Fibroblast of skin of back (primary cell): ENCODE data around the gene MYBPC3. TPM values are rescaled to one million over a fixed set of nuclear protein-coding genes. Genes with fewer than 3 reads are reported as not detected.

Experiments
- DNase-seq: peaks from one replicate; pipeline ENCODE4 v3.0.0-alpha.2; 2013
- polyA plus RNA-seq, 2 experiments: library from polyadenylated mRNA; unstranded; fragments of 120-200 nt; gene quantifications; one replicate each; pipeline ENCODE4 v1.2.1, GENCODE V29; 2013; ENCODE audit not compliant: insufficient read length in 2 of 2

The MYBPC3 gene
- not detected for polyA plus RNA-seq (2013, experiment 1 of 2; ENCODE audit: insufficient read length)
- polyA plus RNA-seq (2013, experiment 2 of 2; ENCODE audit: insufficient read length), result not detected

GRCh38 chr11:47352556-47352955 lies at the start of gene MYBPC3:
TSS of gene MYBPC3 (minus strand) at chr11:47352702. CDS start at chr11:47352647, 55 bp downstream.
- no peak for DNase-seq

DNA sequence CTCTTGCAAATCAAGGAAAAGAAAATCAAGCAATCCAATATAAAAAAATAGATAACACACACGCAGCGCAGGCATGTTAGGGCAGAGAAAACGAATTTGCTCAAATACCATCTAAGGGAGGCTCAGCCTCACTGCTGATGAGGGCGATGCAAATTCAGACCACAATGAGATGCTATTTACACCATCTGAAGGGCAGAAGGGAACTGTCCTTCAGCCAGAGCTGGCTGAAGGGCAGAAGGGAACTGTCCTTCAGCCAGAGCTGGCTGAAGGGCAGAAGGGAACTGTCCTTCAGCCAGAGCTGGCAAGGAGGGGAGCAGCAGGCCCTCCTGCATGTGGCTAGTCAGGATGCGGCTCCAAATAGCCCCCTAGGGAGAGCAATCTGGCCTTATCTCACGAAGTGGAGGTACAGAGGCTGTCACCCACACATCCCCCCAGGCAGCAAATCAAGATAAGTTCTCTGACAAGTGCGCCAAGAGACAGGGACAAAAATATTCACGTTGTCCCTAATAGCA lies 48.3 kb upstream of the MYBPC3 start:
- DNase-seq, result no peak

DNA sequence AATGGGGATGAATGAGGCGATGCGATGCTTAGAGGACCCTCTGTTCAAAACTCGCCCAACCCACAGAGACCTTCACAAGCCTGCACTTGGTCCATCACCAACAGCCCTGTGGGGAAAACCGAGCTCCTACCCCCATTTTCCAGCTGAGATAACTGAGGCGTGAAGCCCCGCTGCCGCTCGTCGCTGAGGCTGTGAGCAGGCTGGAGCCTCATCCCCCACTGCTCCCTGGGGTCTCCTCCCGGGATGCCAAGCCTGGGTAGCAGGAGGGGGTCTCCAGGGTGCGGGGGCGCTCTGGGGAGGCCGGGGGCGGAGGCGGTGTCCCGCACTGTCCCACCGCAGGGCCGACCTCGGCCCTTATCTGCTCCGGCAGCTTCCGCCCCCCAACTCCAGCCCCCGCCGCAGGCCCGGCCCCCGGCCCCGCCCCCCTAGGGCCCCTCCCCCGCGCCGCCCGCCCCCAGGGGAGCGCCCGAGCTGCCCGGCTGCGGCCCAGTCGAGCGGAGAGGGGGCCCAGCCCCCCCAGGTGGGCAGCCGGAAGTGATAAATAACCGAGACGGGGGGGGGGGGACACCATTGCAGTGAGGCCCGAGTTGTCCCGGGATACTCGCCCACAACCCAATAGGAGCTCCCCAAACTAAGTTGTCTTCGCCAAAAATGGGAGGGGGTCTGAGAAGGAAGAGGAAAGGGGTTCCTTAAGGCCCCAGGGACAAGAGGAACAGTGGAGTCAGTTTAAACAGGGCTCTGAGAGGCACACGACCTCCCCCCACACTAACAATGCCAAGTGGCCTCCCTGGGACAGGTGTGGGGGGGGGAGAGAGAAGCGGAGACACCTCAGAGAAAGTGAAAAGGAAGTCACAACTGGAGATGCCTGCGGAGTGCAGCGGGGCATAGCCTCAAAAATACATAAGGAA lies 47.6 kb upstream of the MYBPC3 start:
- DNase-seq, result no peak

- DNase-seq, result no peak
Observed at GRCh38 chr11:47398551-47398950, 46.0 kb upstream of the MYBPC3 start.

GRCh38 chr11:47398011-47398410 lies 45.5 kb upstream of the MYBPC3 start:
- DNase-seq, result no peak

DNA sequence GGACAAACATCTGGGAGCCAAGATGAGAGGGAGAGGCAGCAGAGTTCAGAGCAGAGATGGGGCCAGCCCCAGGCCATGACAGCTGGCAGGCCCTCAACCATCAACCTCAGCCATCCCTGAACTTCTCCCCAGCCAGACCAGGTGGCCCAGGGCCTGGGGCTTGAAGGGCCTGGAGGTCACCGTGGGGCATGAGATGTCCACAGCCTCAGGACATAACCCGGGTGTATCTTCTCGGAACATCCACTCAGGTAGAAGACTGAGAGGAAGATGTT lies 43.5 kb upstream of the MYBPC3 start:
- DNase-seq, result no peak

DNA sequence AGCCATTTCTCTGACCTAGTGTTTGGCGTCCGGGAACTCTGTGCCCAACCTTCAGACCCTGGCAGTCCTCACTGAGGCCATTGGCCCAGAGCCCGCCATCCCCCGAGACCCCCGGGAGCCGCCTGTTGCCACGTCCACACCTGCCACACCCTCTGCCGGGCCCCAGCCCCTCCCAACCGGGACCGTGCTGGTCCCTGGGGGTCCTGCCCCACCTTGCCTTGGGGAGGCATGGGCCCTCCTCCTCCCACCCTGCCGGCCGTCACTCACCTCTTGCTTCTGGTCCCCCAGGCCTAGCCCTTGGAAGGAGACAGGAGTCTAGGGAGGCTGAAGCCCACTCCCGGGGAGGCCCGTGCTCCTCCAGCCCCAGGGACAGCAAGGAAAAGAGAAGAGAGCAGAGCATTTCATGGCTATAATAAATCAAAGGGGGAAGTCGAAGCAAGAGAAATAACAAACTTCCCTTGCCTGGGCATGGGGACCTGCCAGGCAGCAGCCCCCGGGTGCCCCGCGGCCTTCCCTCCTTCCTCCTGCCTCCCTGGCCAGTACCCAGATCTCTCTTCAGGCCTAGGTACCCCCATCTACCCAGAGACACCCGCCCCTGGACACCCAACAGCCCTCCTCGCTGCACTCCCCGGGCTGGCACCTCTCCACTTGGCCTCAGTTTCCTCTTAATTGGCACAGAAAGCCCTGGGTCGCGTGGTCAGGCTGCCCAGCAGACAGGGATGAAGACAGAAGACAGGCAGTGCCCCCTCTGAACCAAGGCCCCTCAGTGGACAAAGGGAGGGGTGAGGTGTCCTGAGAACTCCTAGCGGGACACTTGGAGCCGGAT lies 42.9 kb upstream of the MYBPC3 start:
- no peak for DNase-seq

DNA sequence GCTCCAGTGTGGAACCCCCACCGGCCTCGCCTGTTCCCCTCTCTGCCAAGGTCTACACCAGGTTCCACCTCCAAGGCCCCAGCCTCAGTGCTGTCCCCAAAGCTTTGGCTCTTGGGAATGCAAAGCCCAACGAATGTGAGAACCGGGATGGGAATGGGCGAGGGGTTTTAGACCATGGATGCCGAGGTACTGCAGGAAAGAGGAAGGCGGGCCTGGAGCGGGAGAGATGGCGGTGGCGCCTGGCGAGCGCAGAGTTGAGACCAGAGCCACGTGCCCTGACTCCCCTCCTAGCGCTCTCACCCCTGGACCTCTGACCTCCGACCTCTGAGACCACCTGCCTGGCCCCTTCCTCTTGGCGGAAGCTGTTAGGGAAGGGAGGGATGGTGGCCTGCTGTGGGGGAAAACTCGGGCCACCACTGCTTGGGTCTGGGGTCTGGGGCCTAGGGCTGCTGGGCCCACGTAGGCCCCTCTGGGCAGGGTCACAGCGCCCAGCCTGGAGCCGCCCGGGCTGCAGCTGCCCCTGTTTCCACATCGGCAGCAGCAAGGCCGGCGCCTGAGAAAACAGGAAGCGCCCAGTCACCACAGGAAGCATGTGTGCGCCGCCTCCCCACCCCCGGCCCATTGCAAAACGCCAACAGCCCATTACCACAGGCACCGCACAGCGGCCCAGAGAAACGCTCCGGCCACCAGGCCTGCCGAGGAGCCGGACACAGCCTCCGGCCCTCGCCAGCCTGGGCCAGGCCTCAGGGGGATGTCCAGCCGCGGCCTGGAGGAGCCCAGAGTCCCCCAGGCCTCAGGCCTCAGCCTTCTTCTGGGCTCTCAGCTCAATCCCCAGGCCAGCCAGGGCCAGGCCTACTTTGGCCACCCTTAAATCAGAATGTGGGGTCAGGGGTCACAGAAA lies 42.1 kb upstream of the MYBPC3 start:
- peak; percentile 35 for DNase-seq

DNA sequence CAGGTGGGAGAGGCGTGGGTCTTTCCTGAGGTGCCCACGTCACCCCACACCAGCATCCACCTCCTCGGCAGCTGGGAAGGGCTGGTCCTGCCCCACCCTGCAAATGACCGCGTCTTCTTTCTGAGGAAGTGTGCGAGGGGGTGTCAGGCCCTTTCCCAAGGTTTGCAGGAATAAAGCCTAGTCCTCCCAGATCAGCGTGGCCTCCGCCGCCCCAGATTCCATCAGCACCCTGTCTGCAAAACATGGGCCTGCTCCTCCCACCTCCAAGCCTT lies 41.5 kb upstream of the MYBPC3 start:
- no peak for DNase-seq

DNA sequence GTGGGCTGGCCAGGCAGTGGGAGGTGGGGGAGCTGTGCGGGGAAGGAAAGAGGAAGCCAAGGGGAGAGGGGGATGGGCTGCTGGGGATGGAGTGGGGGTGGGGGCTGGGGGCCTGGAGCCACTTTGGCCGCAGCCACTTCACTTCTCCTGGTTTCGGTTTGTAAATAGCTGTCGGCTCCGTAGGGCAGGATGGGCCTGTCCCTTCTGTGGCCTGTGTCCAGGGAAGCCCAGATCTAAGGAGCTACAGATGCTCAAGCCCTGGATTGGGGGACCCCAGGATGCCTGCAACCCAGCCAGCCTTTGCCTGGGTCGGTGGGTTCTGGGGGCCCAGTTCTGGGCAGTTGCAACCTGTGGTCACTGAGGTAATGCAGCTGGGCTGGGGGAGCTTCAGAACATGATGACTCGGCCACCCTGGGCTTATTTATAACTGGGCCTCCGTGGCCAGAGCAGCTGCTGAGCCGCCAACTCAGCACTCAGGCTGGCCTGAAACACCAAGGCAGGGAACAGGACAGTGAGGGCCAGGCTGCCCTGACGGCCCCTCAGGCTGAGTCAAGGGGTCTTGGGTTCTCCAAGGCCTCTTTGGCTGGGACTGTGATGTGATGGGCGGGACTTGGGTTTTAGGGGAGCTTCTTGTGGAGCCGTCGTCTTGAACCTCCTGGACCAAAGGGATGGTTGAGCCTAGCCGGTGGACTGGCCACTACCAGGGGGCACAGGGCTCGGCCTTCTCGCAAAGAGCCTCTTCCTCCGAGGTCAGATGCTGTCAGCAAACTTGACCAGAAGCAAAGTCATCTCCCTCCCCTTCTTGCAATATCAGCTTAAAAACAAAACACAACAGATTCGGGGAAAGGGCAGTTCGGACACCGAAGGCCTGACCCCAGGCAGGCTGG lies 40.9 kb upstream of the MYBPC3 start:
- DNase-seq, result peak; percentile 38

- no peak for DNase-seq
Observed at GRCh38 chr11:47392546-47393162, 40.2 kb upstream of the MYBPC3 start.

- DNase-seq, result no peak
Observed at GRCh38 chr11:47391711-47392432, 39.4 kb upstream of the MYBPC3 start.

GRCh38 chr11:47391077-47391583 lies 38.6 kb upstream of the MYBPC3 start:
- no peak for DNase-seq

GRCh38 chr11:47390422-47390760 lies 37.9 kb upstream of the MYBPC3 start:
- DNase-seq, result no peak

- DNase-seq, result no peak
Observed at GRCh38 chr11:47389577-47390421, 37.3 kb upstream of the MYBPC3 start.

DNA sequence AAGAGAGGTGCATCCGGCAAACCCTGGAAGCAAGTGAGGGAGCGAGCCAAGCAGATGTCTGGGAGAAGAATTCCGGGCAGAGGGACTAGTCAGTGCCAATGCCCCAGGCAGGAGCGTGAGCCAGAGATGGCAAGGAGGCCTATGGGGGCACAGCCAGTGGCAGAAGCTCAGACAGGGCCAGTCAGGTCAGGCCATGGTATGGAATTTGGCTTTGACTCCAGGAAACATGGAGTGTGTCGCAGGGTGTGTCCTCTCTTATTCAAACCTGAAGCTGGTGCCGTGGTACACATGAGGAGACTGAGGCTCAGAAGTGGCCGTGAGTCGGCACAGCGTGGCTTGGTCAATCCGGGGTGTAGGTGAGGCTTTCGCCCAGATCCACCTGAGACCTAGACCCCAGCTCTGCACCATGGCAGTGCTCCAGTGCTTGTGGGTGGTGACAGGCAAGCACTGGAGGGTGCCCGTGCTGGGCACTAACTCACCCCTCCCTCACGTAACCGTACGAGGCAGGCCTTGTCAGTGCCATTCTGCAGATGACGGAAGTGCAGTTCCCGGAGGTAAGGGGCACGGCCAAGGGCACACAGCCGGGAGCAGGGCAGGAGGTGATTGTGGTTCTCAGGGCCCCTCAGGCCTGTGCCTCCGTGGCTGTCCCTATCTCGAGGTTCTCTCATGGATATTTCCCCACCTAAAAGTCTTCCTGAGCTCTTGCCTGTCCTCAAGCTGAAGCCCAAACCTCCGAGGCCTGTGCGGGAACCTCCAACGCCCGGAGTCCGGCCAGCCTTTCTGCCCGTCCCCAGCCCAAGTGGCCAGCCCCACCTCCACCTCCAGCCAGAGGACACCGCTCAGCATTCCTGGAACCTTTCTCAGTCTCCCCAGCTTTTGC lies 36.4 kb upstream of the MYBPC3 start:
- DNase-seq, result no peak

DNA sequence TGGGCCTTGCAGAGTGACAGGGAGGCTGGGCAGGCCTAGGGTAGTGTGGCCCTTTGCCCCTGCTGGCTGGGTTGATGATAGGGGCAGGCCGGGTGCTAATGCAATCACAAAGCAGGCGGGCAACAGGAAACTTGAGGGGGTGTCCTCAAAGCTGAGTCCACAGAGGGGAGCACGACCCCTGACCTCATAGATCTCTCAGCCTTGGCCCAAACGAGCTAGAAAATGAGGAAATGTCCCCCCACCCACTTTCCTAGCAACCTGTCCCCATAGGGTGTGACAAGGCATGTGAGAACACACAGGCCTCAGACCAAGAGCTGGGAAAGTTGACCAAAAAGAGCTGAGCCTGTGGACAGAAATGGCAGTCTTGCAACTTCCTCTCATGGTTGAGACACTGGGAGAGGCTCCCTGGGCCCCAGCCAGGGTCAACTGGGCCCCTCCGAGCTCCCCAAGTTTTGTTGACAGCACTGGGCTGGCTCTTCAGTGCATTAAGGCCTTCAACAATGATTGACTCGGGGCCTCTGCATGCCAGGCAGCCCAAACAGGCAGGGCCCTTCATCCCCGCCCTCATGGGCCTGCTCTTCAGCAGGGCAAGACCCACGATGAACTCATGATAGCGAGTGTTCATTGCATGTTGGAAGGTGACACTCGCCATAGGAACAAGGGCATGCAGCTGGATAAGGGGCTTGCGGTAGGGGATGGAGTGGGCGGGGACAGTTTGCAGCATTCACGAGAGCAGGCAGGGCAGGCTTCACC lies 35.6 kb upstream of the MYBPC3 start:
- no peak for DNase-seq

- DNase-seq, result no peak
Observed at GRCh38 chr11:47384498-47384897, 32.0 kb upstream of the MYBPC3 start.
